Peyer's patch (tissue), 4 donors: ENCODE data around the gene IGSF8.

Experiments used
- CTCF ChIP-seq, 6 experiments: fragments of 450-650 bp in 4 of 6; fragments of 200-600 bp in 2 of 6; sonication (generic) in 1 of 6; IDR thresholded peaks; one replicate each; pipeline ENCODE4 v1.5.1; 2017 to 2019; ENCODE audit warnings: antibody characterized with exemption in 6 of 6, mild to moderate bottlenecking in 3 of 6, moderate library complexity in 1 of 6
- POLR2A ChIP-seq, 2 donors: fragments of 450-650 bp; IDR thresholded peaks; one replicate each; pipeline ENCODE4 v1.5.1; 2017; ENCODE audit warnings: antibody characterized with exemption in 2 of 2, mild to moderate bottlenecking in 2 of 2, moderate library complexity in 2 of 2

- TF ChIP-seq CTCF (IDR thresholded peaks at IDR 0.05) (no peak), POLR2A (IDR thresholded peaks at IDR 0.05) (no peak)
Measured at GRCh38 chr1:160121388-160121787, 23.0 kb upstream of the IGSF8 start.
